ENCODE data around the gene GLIS1.

The GLIS1 gene

GRCh38 chr1:53521924-53522552 lies 216.9 kb downstream of the GLIS1 start:
- no peak for TF ChIP-seq ZFX (IDR thresholded peaks at IDR 0.05)
- TF ChIP-seq, protein P1, sequence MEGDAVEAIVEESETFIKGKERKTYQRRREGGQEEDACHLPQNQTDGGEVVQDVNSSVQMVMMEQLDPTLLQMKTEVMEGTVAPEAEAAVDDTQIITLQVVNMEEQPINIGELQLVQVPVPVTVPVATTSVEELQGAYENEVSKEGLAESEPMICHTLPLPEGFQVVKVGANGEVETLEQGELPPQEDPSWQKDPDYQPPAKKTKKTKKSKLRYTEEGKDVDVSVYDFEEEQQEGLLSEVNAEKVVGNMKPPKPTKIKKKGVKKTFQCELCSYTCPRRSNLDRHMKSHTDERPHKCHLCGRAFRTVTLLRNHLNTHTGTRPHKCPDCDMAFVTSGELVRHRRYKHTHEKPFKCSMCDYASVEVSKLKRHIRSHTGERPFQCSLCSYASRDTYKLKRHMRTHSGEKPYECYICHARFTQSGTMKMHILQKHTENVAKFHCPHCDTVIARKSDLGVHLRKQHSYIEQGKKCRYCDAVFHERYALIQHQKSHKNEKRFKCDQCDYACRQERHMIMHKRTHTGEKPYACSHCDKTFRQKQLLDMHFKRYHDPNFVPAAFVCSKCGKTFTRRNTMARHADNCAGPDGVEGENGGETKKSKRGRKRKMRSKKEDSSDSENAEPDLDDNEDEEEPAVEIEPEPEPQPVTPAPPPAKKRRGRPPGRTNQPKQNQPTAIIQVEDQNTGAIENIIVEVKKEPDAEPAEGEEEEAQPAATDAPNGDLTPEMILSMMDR (conservative IDR thresholded peaks at IDR 0.05): no peak
- no peak overlapping the region for H3K27ac ChIP-seq

DNA sequence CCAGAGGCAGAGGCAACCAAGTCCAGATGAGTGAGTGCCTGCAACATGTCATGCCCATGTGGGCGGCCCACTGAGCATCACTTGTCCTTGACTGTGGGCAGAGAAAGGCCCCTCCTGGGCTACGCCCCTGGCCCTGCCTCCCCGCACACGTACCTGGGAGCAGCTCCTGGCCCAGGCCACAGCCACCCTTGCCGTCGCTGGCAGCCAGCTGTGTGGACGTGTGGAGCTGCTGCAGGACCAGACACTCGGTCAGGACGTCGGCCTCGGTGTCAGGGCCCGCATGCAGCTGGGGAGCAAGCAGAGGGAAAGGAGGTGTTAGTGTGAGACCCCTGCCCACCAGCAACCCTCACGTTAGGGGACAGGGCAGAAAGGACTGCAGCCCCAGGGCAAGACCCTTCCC lies 218.5 kb downstream of the GLIS1 start:
- TF ChIP-seq ZFX (IDR thresholded peaks at IDR 0.05): no peak
- TF ChIP-seq, protein P1 (conservative IDR thresholded peaks at IDR 0.05): no peak
- H3K27ac ChIP-seq: no peak overlapping the region

DNA sequence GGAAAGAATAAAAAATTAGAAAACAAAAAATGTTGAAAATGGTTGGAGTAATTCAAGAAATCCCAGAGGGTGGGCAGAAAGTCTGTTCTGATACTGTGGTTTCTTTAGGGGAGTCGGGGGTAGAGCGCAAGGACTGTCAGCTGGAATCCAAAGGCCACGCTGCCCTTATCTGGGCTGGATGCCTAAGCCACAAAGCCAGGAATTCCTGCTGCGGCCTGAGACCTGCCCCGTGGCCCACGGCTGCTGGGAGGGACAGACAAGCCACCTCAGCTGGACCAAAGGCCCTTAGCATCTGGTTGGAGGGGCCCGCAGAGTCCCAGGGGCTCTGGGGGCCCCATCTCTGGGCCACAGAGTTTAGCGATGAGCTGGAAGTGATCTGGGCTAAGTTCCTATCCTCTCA lies 219.5 kb downstream of the GLIS1 start:
- no peak for TF ChIP-seq ZFX (IDR thresholded peaks at IDR 0.05)
- TF ChIP-seq, protein P1 (conservative IDR thresholded peaks at IDR 0.05): no peak
- H3K27ac ChIP-seq: no peak overlapping the region

- H3K27ac ChIP-seq: no peak overlapping the region
- no peak for TF ChIP-seq ZFX (IDR thresholded peaks at IDR 0.05)
- TF ChIP-seq, protein P1 (conservative IDR thresholded peaks at IDR 0.05): no peak
These were observed 220.2 kb downstream of the GLIS1 start for GRCh38 chr1:53518775-53519174.

DNA sequence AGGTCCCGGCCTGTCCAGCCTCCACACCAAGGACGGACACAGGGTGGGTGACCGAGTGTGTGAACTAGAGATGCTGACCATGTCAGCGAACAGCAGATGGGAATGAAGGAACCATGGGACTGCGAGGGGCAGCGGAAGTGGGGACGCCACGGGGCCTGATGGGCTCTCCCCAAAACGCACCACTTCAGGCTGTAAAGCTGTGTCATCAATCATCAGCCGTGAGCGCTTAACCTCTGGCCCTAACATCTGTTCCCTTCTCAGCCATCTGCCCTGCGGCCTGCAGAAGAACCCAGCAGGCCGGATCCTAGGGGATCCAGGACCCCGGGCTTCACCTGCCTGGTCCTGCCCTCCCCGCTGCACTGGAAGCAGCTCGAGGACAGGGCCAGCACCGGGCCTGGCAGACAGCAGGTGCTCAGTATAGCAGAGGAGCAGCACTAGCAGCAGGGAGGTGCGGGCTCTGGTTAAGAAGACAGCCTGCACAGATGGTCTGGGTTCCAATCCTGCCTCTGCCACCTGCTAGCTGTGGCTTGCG lies 221.1 kb downstream of the GLIS1 start:
- TF ChIP-seq, protein P1 (conservative IDR thresholded peaks at IDR 0.05): no peak
- TF ChIP-seq ZFX (IDR thresholded peaks at IDR 0.05): no peak
- no peak overlapping the region for H3K27ac ChIP-seq

DNA sequence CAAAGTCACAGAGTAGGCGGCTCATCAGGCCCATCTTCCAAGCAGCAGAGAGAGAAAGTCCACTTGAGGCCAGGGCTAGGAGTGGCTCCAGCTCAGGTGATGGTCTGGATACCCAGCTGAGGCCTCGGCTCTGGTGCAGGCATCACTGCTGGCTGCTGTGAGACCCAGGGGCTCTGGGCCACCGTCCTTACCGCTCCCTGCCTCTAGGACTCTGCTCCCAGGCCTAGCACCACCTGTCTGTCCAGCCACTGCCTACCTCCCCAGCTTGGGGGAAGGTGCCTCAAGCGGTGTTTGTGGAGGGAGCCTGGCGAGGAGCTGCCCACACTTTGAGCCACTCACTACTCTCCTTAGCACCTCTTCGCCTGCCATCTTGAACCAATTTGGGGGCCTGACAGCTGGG lies 221.9 kb downstream of the GLIS1 start:
- TF ChIP-seq, protein P1 (conservative IDR thresholded peaks at IDR 0.05): no peak
- TF ChIP-seq ZFX (IDR thresholded peaks at IDR 0.05): no peak
- no peak overlapping the region for H3K27ac ChIP-seq

GRCh38 chr1:53516181-53516580 lies 222.8 kb downstream of the GLIS1 start:
- TF ChIP-seq ZFX (IDR thresholded peaks at IDR 0.05): no peak
- TF ChIP-seq, protein P1 (conservative IDR thresholded peaks at IDR 0.05): no peak
- no peak overlapping the region for H3K27ac ChIP-seq
